ENCODE measurements around the gene TRIM5.

DNA sequence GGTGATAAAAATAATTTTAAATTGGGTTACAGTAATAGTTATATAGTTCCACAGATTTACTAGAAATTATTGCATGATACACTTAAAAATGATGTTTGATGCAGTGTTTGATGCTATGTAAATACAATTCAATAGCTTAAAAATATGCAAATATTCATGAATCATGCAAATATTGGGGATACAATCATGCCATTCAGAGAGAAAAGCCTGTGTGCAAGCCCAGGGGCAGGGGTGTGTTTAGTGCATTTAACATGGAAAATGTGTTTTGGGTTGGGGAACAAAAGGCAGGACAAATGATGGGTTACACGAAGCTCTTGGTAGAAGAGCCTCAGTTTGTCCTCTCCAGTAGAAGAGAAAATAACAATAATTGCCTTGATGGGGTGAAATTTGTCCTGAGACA lies 10.7 kb upstream of the TRIM5 start:
- TF ChIP-seq, protein P1, sequence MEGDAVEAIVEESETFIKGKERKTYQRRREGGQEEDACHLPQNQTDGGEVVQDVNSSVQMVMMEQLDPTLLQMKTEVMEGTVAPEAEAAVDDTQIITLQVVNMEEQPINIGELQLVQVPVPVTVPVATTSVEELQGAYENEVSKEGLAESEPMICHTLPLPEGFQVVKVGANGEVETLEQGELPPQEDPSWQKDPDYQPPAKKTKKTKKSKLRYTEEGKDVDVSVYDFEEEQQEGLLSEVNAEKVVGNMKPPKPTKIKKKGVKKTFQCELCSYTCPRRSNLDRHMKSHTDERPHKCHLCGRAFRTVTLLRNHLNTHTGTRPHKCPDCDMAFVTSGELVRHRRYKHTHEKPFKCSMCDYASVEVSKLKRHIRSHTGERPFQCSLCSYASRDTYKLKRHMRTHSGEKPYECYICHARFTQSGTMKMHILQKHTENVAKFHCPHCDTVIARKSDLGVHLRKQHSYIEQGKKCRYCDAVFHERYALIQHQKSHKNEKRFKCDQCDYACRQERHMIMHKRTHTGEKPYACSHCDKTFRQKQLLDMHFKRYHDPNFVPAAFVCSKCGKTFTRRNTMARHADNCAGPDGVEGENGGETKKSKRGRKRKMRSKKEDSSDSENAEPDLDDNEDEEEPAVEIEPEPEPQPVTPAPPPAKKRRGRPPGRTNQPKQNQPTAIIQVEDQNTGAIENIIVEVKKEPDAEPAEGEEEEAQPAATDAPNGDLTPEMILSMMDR (IDR thresholded peaks at IDR 0.05; ENCODE audit: poor library complexity) = no peak
- TF ChIP-seq EZH2phosphoT487 (IDR thresholded peaks at IDR 0.05; ENCODE audit: low read depth, severe bottlenecking, unreplicated experiment) (no peak), EZH2 (IDR thresholded peaks at IDR 0.05; ENCODE audit: borderline replicate concordance) (no peak)
